ENCODE measurements around the gene EML6.

EML6 gene

GRCh38 chr2:54725343-54726099 is 2.1 kb downstream of the EML6 start:
- Histone ChIP-seq H3K36me3 (ENCODE audit: insufficient read depth, low read length) (no peaks in the 10 kb centered on the region), H4K20me1 (ENCODE audit: insufficient read depth, low read length, poor library complexity, severe bottlenecking) (no peaks in the 10 kb centered on the region), H3K9ac (ENCODE audit: low read depth, low read length, poor library complexity, severe bottlenecking) (no peak overlapping the region), H3K79me2 (ENCODE audit: insufficient read depth, low read length) (no peaks in the 10 kb centered on the region), H3K4me2 (ENCODE audit: low read depth, low read length, poor library complexity, severe bottlenecking) (peak overlapping the region; percentile 100), H3K9me2 (replicated peaks; ENCODE audit: low read depth, low read length) (no peaks in the 10 kb centered on the region), H3K4me3 (ENCODE audit: low read length, poor library complexity, severe bottlenecking) (peak overlapping the region; percentile 89), H3K9me3 (ENCODE audit: insufficient read depth, low read depth, low read length) (no peaks in the 10 kb centered on the region), H3K27me3 (ENCODE audit: insufficient read depth, low read length, poor library complexity, severe bottlenecking) (peaks cover 18% of the 10 kb centered on the region), H3F3A (ENCODE audit: low read depth) (no peaks in the 10 kb centered on the region), H3K4me1 (ENCODE audit: insufficient read depth, low read length, poor library complexity, severe bottlenecking) (peaks cover 15% of the 10 kb centered on the region), H2AFZ (ENCODE audit: low read length) (no peak overlapping the region)
- TF ChIP-seq EZH2phosphoT487 (IDR thresholded peaks at IDR 0.05; ENCODE audit: borderline replicate concordance), result no peak
- TF ChIP-seq CTCF (conservative IDR thresholded peaks at IDR 0.05; ENCODE audit: low read length), result no peak

GRCh38 chr2:54726431-54726830 is 3.0 kb downstream of the EML6 start:
- TF ChIP-seq CTCF (conservative IDR thresholded peaks at IDR 0.05; ENCODE audit: low read length) (no peak), EZH2phosphoT487 (IDR thresholded peaks at IDR 0.05; ENCODE audit: borderline replicate concordance) (no peak)
- no peaks in the 10 kb centered on the region for H3K36me3 ChIP-seq (ENCODE audit: insufficient read depth, low read length)
- H3F3A ChIP-seq (ENCODE audit: low read depth), result no peaks in the 10 kb centered on the region
- H3K9me3 ChIP-seq (ENCODE audit: insufficient read depth, low read depth, low read length), result no peaks in the 10 kb centered on the region
- no peak overlapping the region for H3K4me2 ChIP-seq (ENCODE audit: low read depth, low read length, poor library complexity, severe bottlenecking)
- peaks cover 18% of the 10 kb centered on the region for H3K27me3 ChIP-seq (ENCODE audit: insufficient read depth, low read length, poor library complexity, severe bottlenecking)
- H3K9ac ChIP-seq (ENCODE audit: low read depth, low read length, poor library complexity, severe bottlenecking), result no peak overlapping the region
- no peaks in the 10 kb centered on the region for H3K9me2 ChIP-seq (replicated peaks; ENCODE audit: low read depth, low read length)
- no peak overlapping the region for H2AFZ ChIP-seq (ENCODE audit: low read length)
- no peaks in the 10 kb centered on the region for H4K20me1 ChIP-seq (ENCODE audit: insufficient read depth, low read length, poor library complexity, severe bottlenecking)
- H3K79me2 ChIP-seq (ENCODE audit: insufficient read depth, low read length), result no peaks in the 10 kb centered on the region
- no peak overlapping the region for H3K4me3 ChIP-seq (ENCODE audit: low read length, poor library complexity, severe bottlenecking)
- peaks cover 15% of the 10 kb centered on the region for H3K4me1 ChIP-seq (ENCODE audit: insufficient read depth, low read length, poor library complexity, severe bottlenecking)

- peaks cover 18% of the 10 kb centered on the region for H3K27me3 ChIP-seq (ENCODE audit: insufficient read depth, low read length, poor library complexity, severe bottlenecking)
- TF ChIP-seq CTCF (conservative IDR thresholded peaks at IDR 0.05; ENCODE audit: low read length) (no peak), EZH2phosphoT487 (IDR thresholded peaks at IDR 0.05; ENCODE audit: borderline replicate concordance) (no peak)
These were observed 3.5 kb downstream of the EML6 start for GRCh38 chr2:54726940-54727339.

More at GRCh38 chr2:54726940-54727339, 3.5 kb downstream of the EML6 start:
- Histone ChIP-seq H3K4me1 (ENCODE audit: insufficient read depth, low read length, poor library complexity, severe bottlenecking) (peaks cover 15% of the 10 kb centered on the region), H4K20me1 (ENCODE audit: insufficient read depth, low read length, poor library complexity, severe bottlenecking) (no peaks in the 10 kb centered on the region), H3K4me2 (ENCODE audit: low read depth, low read length, poor library complexity, severe bottlenecking) (no peak overlapping the region), H3K36me3 (ENCODE audit: insufficient read depth, low read length) (no peaks in the 10 kb centered on the region), H3K9me3 (ENCODE audit: insufficient read depth, low read depth, low read length) (no peaks in the 10 kb centered on the region), H3F3A (ENCODE audit: low read depth) (no peaks in the 10 kb centered on the region), H3K9ac (ENCODE audit: low read depth, low read length, poor library complexity, severe bottlenecking) (no peak overlapping the region), H3K4me3 (ENCODE audit: low read length, poor library complexity, severe bottlenecking) (no peak overlapping the region), H3K9me2 (replicated peaks; ENCODE audit: low read depth, low read length) (no peaks in the 10 kb centered on the region), H2AFZ (ENCODE audit: low read length) (no peak overlapping the region), H3K79me2 (ENCODE audit: insufficient read depth, low read length) (no peaks in the 10 kb centered on the region)
